GM12872 (cell line): ENCODE data around the gene ABCB9.

Source experiments
- CTCF ChIP-seq: IDR thresholded peaks from 3 replicates; pipeline ENCODE4 v1.5.1; 2011; ENCODE audit warnings: low read depth, mild to moderate bottlenecking, low read length, moderate library complexity; ENCODE audit not compliant: insufficient read depth

ABCB9 gene

GRCh38 chr12:122988036-122988435 is 21.8 kb upstream of the ABCB9 start:
- no peak for TF ChIP-seq CTCF

GRCh38 chr12:122987086-122987951 is 21.1 kb upstream of the ABCB9 start:
- TF ChIP-seq CTCF: no peak

GRCh38 chr12:122986258-122986871 is 20.1 kb upstream of the ABCB9 start:
- TF ChIP-seq CTCF: no peak

GRCh38 chr12:122985338-122986257 is 19.3 kb upstream of the ABCB9 start:
- no peak for TF ChIP-seq CTCF

GRCh38 chr12:122984612-122985337 is 18.5 kb upstream of the ABCB9 start:
- no peak for TF ChIP-seq CTCF

GRCh38 chr12:122983789-122984515 is 17.7 kb upstream of the ABCB9 start:
- TF ChIP-seq CTCF: no peak
